GM18502 (cell line): ENCODE results near the gene C1orf198.

ENCODE experiments used
- ATAC-seq: cut with Tn5 transposase; IDR thresholded peaks from one replicate; pipeline ENCODE4 v1.9.1; 2021; ENCODE audit warnings: mild to moderate bottlenecking; ENCODE audit not compliant: unreplicated experiment, poor library complexity

The C1orf198 gene

GRCh38 chr1:230839173-230839572 is 29.1 kb downstream of the C1orf198 start:
- no peak for ATAC-seq

- ATAC-seq, result no peak
Observed at GRCh38 chr1:230836793-230837192, 31.5 kb downstream of the C1orf198 start.

GRCh38 chr1:230836347-230836746 is 32.0 kb downstream of the C1orf198 start:
- no peak for ATAC-seq

GRCh38 chr1:230834292-230834691 is 34.0 kb downstream of the C1orf198 start:
- no peak for ATAC-seq

GRCh38 chr1:230833511-230833910 is 34.8 kb downstream of the C1orf198 start:
- no peak for ATAC-seq

GRCh38 chr1:230832476-230832875 is 35.8 kb downstream of the C1orf198 start:
- ATAC-seq, result no peak

GRCh38 chr1:230831771-230832170 is 36.5 kb downstream of the C1orf198 start:
- no peak for ATAC-seq

GRCh38 chr1:230828421-230828820 is 39.9 kb downstream of the C1orf198 start:
- ATAC-seq, result no peak

GRCh38 chr1:230827801-230828200 is 40.5 kb downstream of the C1orf198 start:
- ATAC-seq, result no peak

GRCh38 chr1:230827081-230827681 is 41.1 kb downstream of the C1orf198 start:
- no peak for ATAC-seq

GRCh38 chr1:230826166-230826875 is 42.0 kb downstream of the C1orf198 start:
- ATAC-seq, result no peak

GRCh38 chr1:230825761-230826160 is 42.6 kb downstream of the C1orf198 start:
- no peak for ATAC-seq

- ATAC-seq, result no peak
Observed at GRCh38 chr1:230824919-230825721, 43.2 kb downstream of the C1orf198 start.

GRCh38 chr1:230824551-230824918 is 43.8 kb downstream of the C1orf198 start:
- ATAC-seq, result no peak

GRCh38 chr1:230823931-230824381 is 44.4 kb downstream of the C1orf198 start:
- no peak for ATAC-seq

GRCh38 chr1:230823426-230823825 is 44.9 kb downstream of the C1orf198 start:
- no peak for ATAC-seq

GRCh38 chr1:230822092-230822581 is 46.2 kb downstream of the C1orf198 start:
- no peak for ATAC-seq

- no peak for ATAC-seq
Observed at GRCh38 chr1:230821346-230821745, 47.0 kb downstream of the C1orf198 start.

GRCh38 chr1:230820568-230820967 is 47.8 kb downstream of the C1orf198 start:
- no peak for ATAC-seq

- no peak for ATAC-seq
Observed at GRCh38 chr1:230819976-230820375, 48.3 kb downstream of the C1orf198 start.

- ATAC-seq, result no peak
Observed at GRCh38 chr1:230818901-230819300, 49.4 kb downstream of the C1orf198 start.
